AG08396 (cell line): ENCODE measurements around the gene ATP2B1.
"Not testable (repeated sequence)": the region's sequence is repeated elsewhere in the genome, so short reads cannot be mapped to it uniquely, and the experiment has no call there.

Experiments used
- DNase-seq: peaks from one replicate; pipeline ENCODE4 v3.0.0; 2012; ENCODE audit warnings: low spot score, mixed read lengths

ATP2B1 gene

DNA sequence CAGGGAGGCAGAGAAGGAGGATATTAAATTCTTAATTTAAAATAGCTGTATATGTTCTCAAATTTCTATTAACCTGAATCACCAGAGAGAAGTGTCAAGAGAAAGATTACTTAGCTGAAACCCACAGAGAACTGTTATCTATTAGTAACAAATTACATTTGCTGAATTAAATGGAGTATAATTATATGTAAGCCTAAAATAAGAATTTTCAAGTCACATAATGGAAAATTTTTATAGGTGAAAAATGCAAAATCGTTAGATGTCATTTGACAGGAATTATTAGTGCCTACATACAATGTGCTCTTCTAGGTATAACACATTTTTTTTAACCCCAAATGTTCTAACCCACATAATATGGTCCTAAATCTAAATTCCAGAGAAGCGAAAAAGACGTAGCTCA is 4.1 kb upstream of the ATP2B1 start:
- no peak for DNase-seq

DNA sequence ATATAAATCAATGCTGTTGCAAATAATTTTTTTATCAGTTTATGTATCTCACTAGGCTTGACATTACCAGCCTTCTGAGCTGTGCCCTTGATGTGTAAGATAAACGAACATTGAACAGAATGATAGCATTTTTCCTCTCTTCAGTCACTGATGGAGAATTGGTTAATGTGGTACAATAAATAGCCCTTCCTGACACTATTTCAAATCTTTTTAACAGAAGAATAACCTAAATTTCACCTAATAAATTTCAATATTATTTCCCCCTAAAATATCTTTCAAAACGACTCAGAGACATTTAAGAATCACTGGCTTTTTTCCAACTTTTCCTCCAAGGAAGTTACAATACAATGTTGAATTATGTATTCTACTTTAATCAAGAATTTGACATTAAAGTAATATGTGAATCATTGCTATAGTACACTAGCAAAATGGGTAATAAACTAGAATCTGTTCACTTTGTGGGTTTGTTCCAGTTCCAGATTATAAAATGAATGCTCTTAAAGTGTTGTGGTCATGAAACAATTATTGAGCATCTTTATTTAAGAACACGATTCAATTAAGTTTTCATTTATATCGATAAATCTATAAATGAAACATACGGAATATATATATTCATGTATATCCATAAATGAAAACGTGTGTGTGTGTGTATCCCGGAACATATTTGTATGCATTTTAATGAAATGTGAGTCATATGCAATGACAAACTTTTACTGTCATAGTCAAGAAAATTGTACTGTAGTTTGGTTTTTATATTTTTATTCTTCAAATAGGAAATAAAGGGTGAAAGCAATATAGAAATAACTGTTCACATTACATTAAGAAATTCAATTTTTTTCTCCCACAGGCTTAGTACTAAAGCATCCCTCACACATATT is 2.5 kb upstream of the ATP2B1 start:
- DNase-seq: no peak

DNA sequence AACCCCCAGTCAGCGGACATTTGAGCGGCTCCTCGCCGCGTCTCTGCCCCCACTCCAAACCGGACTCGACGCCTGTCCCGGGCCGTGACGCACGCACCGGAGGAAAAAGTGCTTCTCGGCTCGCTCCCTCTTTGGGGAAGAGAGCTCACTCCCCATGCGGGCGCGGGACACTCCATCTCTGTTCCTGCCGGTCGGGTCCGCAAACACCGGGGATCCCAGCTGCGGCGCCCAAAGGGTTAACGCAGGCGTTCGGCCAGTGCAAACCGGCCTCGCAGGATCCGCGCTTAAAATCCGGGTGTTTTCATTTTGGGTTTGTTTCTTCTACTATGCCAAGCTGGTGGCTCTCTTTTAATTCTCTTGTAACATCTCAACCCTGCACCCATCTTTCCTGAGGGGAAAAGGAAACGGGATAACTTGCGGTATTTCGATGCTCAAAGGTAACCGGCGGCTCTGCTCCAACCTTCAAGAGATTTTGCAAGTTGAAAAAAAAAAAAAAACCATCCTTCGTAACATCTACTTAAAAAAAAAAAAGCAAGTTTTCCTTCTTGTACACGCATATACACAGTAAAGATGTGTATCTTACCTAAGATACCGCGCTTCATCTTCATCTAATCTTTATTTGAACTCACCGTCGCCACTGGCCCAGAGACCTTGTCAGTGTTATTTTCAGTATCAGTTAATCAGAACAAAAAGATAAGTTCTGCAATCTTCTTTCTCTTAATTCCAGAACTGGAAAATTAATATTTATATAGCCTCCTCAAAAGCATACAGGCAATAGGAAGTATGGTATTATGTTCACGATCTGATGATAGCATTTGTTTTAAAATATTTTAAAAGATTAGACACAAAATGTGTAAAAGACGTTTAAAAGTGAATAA is 1.6 kb upstream of the ATP2B1 start:
- peak; percentile 52 for DNase-seq

DNA sequence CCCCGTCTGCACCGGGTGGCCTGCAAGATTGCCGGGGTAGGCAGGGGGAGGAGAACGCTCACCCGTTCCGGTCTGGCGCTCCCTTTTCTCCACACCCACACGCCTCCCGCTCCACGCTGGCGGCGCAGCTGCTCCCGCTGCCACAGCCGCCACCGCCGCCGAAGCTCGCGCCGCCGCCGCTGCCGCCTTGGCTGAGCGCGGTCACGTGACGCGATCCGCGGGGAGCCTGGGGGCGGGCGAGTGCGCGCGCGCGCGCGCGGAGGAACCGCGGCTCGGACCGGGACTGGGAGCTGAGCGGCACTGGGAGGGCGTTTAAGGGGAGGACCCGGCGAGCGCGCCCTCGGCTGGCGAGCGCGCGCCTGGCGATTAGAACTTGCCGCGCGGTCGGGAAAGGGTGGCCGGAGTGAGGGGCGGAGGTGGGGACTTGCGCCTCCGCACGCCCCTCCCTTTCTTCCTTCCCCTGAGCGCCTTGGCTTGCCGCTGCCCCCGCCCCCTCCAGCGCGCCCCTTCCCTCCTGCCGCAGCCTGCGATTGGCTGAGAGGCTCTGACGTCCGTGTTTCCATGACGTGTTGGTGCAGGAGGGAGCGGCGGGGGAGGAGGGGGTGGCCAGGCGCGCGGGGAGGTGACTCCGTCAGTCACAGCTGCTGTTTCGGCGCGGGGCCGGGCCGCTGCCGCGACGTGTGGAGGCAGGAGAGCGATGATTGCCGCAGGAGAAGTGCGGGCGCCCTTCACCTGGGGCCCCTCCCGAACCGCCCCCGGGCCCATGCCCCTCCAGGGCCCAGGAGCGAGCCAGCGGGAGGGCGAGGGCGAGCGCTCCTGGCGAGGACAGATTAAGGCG is 738 bp upstream of the ATP2B1 start:
- DNase-seq: peak; percentile 98

DNA sequence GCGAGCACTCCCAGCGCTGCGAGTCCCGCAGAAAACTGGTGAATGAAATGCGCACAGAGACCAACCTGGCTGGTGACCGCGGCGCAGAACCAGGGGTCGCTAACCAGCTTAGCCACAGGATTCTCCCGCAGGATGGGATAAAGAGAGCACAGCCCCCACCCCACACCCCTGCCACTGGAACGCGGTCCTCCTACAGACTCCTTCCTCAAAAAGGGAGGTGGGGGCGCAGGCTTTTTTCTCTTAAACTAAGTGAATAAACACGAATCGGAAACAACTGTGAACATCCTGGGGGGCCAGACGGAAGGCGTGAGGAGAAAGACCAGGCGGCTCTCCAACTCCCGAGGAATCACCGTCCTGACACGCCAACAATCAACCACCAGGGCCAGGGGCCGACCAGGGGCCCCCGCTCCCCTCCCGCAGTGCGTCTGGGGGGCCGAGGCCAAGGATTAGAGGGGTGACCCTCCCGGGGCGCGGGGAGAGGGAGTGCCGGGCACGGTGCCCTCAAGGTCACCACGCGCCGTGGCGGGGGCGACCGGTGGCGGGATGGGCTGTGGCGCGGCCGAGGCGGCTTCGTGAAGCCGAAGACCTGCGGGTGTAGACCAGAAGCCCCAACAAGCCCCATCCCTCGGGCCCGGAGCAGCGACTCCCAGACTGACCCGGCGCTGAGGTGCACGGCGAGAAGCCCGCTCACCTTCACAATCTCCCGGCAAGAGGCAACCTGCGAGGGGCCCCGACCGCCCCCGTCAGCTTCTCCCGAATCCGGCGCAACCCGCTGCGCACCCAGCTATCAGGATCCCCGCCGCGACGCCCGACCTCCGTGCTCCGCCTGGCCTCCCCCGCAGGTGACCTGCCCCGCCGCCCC is 704 bp downstream of the ATP2B1 start:
- DNase-seq: peak; percentile 29

DNA sequence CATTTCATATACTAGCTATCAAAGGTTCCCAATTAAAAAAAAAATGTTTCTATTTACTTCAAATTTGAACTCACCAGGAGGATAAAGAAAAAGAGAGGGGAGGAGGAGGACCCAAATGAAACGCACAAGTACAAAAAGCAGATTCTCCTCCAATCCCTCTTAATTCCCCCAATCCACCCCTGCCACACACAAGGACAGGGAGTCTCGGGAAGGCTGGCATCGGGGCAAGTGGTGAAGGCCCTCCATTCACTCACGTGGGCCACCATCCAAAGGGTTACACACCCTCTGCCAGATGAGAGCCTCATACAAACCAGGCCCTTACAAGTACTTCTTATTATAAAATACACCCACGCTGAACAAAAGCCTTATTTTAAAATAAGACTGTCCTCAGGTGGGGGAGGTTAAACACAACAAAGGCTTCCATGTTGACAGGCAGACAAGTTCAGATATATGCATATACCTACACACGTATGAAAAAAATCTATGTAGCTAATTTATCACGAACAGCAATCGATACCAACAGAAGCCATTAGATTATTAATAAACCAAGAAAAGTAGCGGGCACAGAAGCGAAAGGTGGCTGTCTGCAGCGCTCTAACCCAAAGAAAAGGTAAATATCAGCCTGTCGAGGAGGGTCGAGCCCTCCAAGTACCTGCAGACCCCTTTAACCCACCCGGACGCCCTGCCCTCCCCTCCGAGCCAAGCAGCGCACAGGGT is 1.5 kb downstream of the ATP2B1 start:
- DNase-seq: peak; percentile 21

DNA sequence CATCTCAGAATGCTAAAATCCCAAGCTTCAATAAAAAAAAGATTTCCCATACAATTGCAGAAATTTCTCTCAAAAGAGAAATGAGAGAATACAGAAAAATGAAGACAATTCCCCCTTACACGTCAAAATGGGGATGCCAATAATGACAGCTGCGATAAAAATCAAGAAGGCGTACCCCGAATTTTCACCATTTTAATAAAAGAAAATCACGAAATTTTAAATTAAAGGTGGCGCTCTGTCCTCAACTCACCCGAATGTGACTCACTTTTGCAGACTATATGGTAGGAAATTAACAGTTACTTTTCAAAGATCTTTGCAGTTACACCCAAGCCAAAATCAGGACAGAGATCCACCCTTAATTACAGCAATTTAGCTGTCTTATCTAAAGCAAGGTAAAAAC is 2.1 kb downstream of the ATP2B1 start:
- no peak for DNase-seq

DNA sequence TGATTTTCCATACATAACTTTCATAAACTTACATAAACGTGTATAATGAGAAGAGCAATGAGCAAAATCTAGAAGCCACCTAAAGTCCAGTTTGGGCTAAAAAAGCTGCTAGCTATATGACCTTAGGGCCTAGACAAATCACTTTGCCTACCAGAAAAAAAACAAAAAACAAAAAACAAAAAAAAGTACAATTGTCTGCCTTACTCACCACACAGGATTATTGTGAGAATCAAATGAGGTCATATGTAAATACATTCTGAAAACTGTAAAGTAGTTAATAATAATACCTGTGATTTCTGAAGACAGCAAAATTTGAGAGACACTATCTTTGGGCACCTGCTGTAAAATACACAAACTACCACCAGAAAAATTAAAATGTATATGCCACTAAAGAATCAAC is 4.2 kb downstream of the ATP2B1 start:
- no peak for DNase-seq

DNA sequence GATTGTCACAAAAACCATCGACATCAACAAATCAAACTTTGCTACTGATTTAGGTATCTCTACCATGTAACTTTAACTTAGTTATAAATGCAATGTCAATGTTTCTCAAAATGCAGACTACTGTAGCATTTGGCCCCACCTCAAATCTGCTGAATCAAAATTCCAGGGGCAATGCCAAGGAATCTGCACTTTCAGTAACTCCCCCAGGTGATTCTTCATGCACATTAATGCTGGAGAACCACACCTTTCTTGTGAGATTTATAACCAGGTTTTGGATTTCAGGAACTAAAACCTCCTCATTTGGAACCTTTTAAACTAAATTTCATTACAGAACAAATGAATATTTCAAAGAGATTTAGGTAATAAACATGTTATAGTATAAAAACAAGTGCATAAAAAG is 4.9 kb downstream of the ATP2B1 start:
- no peak for DNase-seq

DNA sequence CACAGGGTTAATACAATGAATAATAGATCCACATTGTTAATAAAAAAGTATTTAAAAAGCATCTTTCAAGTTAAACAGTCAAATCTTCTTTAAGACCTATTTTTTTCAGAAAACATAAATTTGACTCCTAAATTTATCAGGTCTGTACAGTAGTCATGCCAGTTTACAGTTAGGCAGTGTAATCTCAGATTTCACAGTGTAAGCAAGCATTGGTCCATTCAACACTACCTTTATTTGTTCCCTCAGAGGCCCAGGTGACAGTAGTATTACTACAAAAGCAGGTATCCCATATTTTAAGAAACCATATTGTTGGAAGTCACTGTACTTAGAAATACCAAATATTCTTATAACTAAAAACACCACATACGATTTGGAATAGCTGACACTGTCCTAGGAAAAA is 6.1 kb downstream of the ATP2B1 start:
- DNase-seq: no peak

DNA sequence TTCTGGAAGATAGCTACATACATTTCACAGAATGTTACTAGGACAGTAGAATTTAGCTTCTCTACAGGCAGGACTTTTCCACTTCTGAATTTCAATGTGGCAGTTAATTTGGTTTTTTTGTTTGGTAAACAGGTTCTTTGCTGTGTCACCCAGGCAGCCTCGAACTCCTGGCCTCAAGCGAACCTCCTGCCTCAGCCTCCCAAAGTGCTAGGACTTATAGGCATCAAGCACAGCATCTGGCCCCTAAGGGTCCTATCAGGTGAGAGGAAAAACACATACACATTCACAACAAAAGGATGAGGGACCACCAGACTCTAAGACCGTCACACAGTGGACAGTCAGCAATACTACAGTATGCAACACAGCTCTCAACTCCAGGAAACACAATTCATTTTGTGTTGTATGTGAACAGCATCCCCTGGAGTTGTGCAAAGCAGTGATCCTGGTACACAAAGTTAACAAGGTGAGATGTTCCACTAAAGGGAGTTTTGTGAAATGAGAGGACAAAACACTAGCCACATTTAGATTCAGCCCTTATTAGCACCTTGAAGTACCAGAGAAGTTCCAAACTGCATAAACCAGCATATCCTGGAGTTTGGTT is 6.9 kb downstream of the ATP2B1 start:
- DNase-seq: no peak

DNA sequence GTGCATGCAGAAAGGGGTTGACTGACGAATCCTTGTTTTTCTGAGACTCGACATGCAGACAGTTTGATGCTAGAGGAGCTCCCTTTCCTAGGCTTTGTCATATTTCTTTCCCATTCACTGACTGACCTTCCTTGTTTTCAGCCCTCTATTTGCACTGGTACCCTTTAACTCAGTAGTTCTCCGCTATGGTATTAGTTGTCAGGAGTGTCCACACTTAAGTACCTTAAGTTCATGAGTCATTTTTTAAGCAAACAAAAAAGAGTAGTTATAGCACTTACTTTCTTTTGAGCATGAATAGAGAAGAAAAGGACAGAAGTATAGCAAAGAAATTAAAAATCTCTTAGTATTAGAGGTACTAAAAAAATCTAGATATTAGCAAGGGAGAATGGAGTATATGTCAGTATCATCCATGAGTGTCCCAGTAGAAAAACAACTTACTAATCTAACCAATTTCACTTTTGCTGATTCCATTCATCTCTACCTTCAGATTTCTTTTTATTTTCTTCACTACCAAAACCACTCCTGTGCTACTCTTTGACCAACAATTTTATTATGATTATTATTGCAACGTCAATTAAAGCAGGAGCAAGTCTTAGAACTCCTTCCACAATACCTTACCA is 8.3 kb downstream of the ATP2B1 start:
- no peak for DNase-seq

DNA sequence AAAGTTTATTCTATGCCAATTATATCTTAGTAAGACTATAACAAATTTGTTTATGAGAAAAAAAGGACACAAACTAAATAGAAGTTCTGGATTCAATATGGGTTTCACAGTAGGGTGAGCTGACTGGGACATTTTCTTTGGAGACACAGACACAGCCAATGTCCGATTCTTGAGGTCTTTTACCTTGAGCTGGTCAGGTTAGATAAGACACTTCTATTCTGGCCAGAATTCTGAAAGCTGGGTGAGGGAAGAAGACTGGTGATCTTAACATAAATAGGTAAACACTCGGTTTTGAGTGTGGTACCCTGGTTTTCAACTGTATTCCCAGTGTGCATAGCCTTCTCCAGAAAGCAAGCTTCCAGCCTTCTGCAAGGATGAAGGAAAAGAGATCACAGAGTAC is 10.0 kb downstream of the ATP2B1 start:
- no peak for DNase-seq

DNA sequence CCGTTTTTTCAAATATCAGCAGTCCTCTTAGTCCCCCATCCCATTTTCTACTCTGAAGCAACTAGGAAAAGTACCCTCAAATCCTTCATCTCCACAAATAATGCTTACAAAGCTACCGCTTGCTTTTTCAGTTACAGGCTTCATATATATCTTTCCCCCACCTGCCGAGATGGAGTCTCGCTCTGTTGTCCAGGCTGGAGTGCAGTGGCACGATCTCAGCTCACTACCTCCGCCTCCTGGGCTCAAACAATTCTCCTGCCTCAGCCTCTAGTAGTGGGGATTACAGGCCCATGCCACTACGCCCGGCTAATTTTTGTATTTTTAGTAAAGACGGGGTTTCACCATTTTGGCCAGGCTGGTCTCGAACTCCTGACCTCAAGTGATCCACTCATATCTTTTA is 10.9 kb downstream of the ATP2B1 start:
- DNase-seq: not testable (repeated sequence)

DNA sequence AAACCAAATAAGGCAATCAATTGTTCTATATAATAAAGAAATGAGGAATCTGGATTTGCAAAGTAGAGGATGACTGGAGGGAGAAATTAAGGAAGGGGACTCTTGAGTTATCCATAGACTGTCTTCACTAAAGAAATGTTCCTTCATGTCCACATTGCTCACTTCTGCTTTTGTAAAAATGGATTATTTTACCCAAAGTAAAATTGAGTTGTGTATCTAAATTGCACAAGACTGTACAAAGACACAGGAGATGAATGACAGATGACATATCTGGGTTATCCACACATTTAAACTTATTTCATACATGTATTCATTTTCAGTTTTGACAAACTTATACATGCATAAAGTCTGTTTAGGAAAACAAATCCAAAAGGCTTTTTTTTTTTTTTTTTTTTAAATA is 11.3 kb downstream of the ATP2B1 start:
- DNase-seq: no peak

DNA sequence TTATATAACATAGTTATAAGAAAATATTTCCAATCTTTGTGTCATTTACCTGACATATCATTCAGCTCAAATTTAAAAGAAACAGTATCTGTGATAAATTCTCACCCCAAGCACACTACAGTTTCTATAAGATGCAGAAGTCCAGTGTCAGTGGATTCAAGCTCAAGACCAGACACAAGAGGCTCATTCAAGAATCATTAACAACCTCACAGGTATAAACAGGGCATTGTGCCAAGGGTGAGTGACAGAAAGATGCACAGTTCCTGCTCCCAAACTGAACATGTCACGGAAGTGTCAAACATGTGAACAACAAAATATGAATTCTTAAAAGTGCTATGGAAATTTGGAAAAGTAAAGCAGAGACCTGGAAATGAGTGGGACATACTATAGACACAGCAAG is 12.8 kb downstream of the ATP2B1 start:
- no peak for DNase-seq

DNA sequence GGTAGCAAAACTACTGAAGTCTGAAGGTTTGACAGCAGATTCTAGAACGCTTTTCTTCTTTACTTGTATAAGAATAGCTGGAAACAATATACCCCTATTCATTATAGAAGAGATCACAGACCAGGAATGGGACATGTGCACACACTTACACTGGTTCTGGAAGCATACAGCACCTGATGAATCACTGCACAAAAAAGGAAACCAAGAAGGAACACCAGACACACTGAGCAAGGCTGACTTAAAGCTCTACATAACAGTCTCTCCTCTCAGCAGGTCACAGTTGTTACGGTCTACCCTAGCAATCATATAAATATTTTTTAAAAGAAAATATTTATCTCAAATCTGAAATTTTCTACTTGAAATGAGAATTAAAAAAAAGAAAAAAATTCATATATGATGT is 13.5 kb downstream of the ATP2B1 start:
- DNase-seq: peak; percentile 9

DNA sequence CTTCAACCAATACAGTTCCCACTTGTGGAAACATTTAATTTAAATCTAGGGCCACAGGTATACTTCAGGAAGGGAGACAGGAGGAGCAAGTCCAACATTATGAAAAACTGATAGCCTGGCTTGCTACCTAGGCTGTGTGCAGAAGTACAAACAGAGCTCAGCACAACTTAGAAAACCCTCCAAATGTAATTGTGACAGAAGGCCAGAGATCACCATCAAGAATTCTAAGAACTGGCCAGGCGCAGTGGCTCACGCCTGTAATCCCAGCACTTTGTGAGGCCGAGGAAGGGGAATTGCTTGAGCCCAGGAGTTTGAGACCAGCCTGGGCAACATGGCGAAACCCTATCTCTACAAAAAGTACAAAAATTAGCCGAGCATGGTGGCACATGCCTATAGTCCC is 14.1 kb downstream of the ATP2B1 start:
- no peak for DNase-seq

DNA sequence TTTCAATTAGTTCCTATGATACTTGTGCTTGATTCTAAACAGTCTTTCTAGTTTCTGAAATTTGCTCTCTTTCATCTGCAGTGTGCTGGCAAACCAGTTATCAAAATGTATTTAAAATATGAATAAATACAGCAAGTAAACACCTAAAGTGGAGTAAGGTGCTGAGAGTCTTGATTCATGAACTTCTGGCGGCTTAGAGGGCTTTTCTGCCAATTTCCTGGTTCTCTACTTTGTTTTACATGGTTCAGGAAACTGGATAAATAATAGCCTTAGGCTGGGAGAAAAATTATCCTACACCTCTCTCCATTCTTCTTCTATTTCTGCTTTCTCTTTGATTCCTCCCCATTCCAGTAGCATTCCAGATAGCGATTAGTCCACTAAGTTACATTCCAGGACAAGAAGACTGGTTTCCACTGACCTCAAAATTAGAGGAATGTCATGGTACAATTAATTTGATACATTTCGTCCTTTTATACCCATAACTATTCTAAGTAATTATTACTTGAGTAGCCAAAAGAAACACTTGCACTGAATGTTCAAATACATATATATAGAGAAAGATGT is 14.9 kb downstream of the ATP2B1 start:
- DNase-seq: no peak
